GM23338 (cell line): Measurements from ENCODE around the gene NTRK1. TPM values are rescaled to one million over a fixed set of nuclear protein-coding genes. Genes with fewer than 3 reads are reported as not detected.

ENCODE experiments used
- CTCF ChIP-seq, 2 experiments: fragments of 200-600 bp in 1 of 2; sonication (generic) in 1 of 2; conservative IDR thresholded peaks; 2 replicates each; pipeline versions ENCODE4 v1.5.1 to v1.6.1; 2016 to 2017; ENCODE audit warnings: antibody characterized with exemption in 2 of 2, low read depth in 2 of 2, mild to moderate bottlenecking in 2 of 2, moderate library complexity in 1 of 2
- ETS1 ChIP-seq: IDR thresholded peaks from 2 replicates; pipeline ENCODE4 v1.6.1; 2016; ENCODE audit warnings: antibody characterized with exemption
- EZH2phosphoT487 ChIP-seq: fragments of 200-600 bp; sonication (generic); IDR thresholded peaks from one replicate; pipeline ENCODE4 v1.8.1; 2018; ENCODE audit warnings: antibody characterized with exemption; ENCODE audit not compliant: unreplicated experiment
- JUNB ChIP-seq: IDR thresholded peaks from one replicate; pipeline ENCODE4 v1.6.1; 2016; ENCODE audit warnings: antibody characterized with exemption; ENCODE audit not compliant: unreplicated experiment
- NANOG ChIP-seq: IDR thresholded peaks from 2 replicates; pipeline ENCODE4 v1.6.1; 2016; ENCODE audit warnings: antibody characterized with exemption, borderline replicate concordance
- ZNF114 ChIP-seq: fragments of 250-450 bp; sonication (Bioruptor Pico); IDR thresholded peaks from 2 replicates; pipeline ENCODE4 v1.5.0; 2020; ENCODE audit warnings: mild to moderate bottlenecking, moderate library complexity
- ZNF462 ChIP-seq: fragments of 250-450 bp; sonication (Bioruptor Pico); IDR thresholded peaks from 2 replicates; pipeline ENCODE4 v1.5.0; 2020; ENCODE audit warnings: mild to moderate bottlenecking, moderate library complexity
- polyA plus RNA-seq: library from polyadenylated mRNA; unstranded; fragments of >200 nt; fragmentation: Nextera tagmentation; extraction: Ambion mirVana; gene quantifications from 2 replicates; pipeline ENCODE4 v1.2.1, GENCODE V29; 2016
- total RNA-seq: library from RNA; depleted of rRNA; stranded (reverse); fragments of >200 nt; shearing (Covaris generic); gene quantifications from 2 replicates; pipeline ENCODE4 v1.2.3, GENCODE V29; 2014

NTRK1 gene
- total and polyA plus RNA-seq, 2 experiments from 2014 or later: 0.42 to 0.45 TPM

- TF ChIP-seq ZNF462 (CRISPR knock-in tag): no peak
- TF ChIP-seq ETS1: no peak
- no peak for TF ChIP-seq CTCF (conservative IDR thresholded peaks at IDR 0.05; ENCODE audit: low read depth in 2 of 2)
- no peak for TF ChIP-seq ZNF114 (CRISPR knock-in tag)
- TF ChIP-seq JUNB: no peak
- TF ChIP-seq NANOG: no peak
- no peak for TF ChIP-seq EZH2phosphoT487
Measured at GRCh38 chr1:156898161-156898566, 37.5 kb downstream of the NTRK1 start (continued).
